Measurements from ENCODE around the gene GTPBP4. TPM values are rescaled to one million over a fixed set of nuclear protein-coding genes. Genes with fewer than 3 reads are reported as not detected.

The GTPBP4 gene
- polyA plus RNA-seq, 2 of the 4 experiments (the other 2 are of a cell fraction), result 67.8 to 104 TPM

DNA sequence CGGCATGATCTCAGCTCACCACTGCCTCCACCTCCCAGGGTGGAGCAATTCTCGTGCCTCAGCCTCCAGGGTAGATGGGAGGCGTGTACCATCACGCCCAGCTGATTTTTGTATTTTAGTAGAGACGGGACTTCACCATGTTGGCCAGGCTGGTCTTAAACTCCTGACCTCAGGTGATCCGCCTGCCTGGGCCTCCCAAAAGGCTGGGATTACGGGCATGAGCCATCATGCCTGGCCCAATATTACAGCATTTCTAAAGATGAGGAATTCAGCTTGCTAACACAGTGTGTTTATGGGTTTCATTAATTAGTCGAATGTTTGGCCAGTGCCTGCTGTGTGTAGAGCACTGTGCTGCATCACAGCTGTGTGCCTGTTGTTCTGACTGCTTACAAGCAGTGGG lies 71.7 kb downstream of the GTPBP4 start:
- ATAC-seq, result no peak
- POLR2A ChIA-PET, result no interaction called here
- 86% methylated on average over 8 of the region's 8 CpGs for WGBS (ENCODE audit: missing lambda C conversion rate)

DNA sequence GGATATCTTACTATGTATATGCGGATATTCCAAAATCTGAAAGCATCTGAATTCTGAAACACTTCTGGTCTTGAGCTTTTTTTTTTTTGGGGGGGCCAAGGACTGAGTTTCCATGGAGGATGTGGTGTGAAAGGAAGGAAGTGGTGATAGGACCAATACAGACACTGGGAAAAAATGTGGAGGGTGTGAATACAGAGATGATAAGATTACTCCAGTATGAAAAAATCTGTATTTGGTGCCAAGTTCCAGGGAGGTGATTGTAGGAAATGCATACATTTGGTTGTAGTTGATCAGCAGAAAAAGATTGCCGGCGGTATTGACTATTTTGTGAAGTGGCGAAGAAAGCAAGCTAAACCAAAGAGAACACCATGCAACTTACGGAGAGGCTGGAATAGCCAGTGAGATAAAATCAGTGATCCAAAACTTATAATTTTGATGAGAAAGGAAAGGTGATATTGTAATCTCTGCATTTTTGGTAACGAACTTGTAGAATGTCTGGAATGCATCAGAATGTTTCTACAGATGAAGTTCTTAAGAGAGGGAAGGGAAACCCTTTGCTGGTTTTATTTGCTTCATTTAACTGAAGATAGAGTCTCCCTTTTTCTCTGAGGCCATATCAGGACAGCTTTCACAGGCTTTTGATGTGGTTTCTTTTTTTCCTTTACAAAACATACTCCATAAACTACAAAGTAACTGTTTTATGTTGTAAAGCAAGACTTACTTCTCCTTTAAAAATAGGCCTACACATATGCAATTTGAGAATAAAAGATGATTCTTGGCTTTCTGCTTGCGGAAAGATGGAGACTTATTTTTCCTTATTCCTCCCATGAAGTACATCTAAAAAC lies 73.9 kb downstream of the GTPBP4 start:
- Histone ChIP-seq H3K27ac (no peak overlapping the region), H3K9me3 (no peaks in the 10 kb centered on the region), H3K4me1 (peaks cover 7% of the 10 kb centered on the region; the same call in 2 of the 3 replicates), H3K4me2 (no peak overlapping the region), H3K4me3 (no peak overlapping the region)
- ChIA-PET POLR2A (no interaction called here), CTCF (interaction anchor here (0.6 to 1.0 kb wide), 2 partner anchors 14 to 712 kb away, joined by 3 to 4 read pairs; no protein-coding TSS in a partner anchor)
- FAIRE-seq (no peak), DNase-seq (ENCODE audit: low read depth in 1 of 2, low spot score in 1 of 2) (no peak), ATAC-seq (no peak)
- 94% methylated on average over 7 of the region's 7 CpGs for WGBS (ENCODE audit: missing lambda C conversion rate)
- TF ChIP-seq ZC3H11A (IDR thresholded peaks at IDR 0.05) (no peak), JUNB (IDR thresholded peaks at IDR 0.05) (no peak), HOXB5 (CRISPR knock-in tag; IDR thresholded peaks at IDR 0.05) (no peak), BHLHE40 (IDR thresholded peaks at IDR 0.05; ENCODE audit: low read depth, low read length) (no peak), TFCP2L1 (CRISPR knock-in tag; IDR thresholded peaks at IDR 0.05) (no peak), RNF2 (IDR thresholded peaks at IDR 0.05; ENCODE audit: borderline replicate concordance, low read depth) (no peak), MAZ (IDR thresholded peaks at IDR 0.05; ENCODE audit: borderline replicate concordance, low read depth, low read length) (no peak), EHMT2 (IDR thresholded peaks at IDR 0.05; ENCODE audit: low read depth) (no peak), RAD21 (conservative IDR thresholded peaks at IDR 0.05 in 1 of 2, IDR thresholded peaks at IDR 0.05 in 1 of 2) (no peak), NFE2L2 (conservative IDR thresholded peaks at IDR 0.05; ENCODE audit: low read length) (no peak), POLR2AphosphoS2 (conservative IDR thresholded peaks at IDR 0.05; ENCODE audit: low read length) (no peak), HOXB13 (CRISPR knock-in tag; IDR thresholded peaks at IDR 0.05; ENCODE audit: low read depth) (no peak), FOSB (CRISPR knock-in tag; IDR thresholded peaks at IDR 0.05) (no peak), CHD2 (IDR thresholded peaks at IDR 0.05; ENCODE audit: low read length, partially characterized antibody) (no peak), ESRRA (IDR thresholded peaks at IDR 0.05; ENCODE audit: borderline replicate concordance, low read length) (no peak), POLR2A (IDR thresholded peaks at IDR 0.05; ENCODE audit: low read length) (no peak)
- TF ChIP-seq, protein P1, sequence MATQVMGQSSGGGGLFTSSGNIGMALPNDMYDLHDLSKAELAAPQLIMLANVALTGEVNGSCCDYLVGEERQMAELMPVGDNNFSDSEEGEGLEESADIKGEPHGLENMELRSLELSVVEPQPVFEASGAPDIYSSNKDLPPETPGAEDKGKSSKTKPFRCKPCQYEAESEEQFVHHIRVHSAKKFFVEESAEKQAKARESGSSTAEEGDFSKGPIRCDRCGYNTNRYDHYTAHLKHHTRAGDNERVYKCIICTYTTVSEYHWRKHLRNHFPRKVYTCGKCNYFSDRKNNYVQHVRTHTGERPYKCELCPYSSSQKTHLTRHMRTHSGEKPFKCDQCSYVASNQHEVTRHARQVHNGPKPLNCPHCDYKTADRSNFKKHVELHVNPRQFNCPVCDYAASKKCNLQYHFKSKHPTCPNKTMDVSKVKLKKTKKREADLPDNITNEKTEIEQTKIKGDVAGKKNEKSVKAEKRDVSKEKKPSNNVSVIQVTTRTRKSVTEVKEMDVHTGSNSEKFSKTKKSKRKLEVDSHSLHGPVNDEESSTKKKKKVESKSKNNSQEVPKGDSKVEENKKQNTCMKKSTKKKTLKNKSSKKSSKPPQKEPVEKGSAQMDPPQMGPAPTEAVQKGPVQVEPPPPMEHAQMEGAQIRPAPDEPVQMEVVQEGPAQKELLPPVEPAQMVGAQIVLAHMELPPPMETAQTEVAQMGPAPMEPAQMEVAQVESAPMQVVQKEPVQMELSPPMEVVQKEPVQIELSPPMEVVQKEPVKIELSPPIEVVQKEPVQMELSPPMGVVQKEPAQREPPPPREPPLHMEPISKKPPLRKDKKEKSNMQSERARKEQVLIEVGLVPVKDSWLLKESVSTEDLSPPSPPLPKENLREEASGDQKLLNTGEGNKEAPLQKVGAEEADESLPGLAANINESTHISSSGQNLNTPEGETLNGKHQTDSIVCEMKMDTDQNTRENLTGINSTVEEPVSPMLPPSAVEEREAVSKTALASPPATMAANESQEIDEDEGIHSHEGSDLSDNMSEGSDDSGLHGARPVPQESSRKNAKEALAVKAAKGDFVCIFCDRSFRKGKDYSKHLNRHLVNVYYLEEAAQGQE (IDR thresholded peaks at IDR 0.05), result no peak
- TF ChIP-seq, protein P2, sequence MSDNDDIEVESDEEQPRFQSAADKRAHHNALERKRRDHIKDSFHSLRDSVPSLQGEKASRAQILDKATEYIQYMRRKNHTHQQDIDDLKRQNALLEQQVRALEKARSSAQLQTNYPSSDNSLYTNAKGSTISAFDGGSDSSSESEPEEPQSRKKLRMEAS (IDR thresholded peaks at IDR 0.05), result no peak
- TF ChIP-seq, protein P3, sequence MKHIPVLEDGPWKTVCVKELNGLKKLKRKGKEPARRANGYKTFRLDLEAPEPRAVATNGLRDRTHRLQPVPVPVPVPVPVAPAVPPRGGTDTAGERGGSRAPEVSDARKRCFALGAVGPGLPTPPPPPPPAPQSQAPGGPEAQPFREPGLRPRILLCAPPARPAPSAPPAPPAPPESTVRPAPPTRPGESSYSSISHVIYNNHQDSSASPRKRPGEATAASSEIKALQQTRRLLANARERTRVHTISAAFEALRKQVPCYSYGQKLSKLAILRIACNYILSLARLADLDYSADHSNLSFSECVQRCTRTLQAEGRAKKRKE (CRISPR knock-in tag; IDR thresholded peaks at IDR 0.05; ENCODE audit: low read depth), result no peak

More for the DNA sequence above, 71.7 kb downstream of the GTPBP4 start:
- Histone ChIP-seq H3K4me1 (peaks cover 12% of the 10 kb centered on the region), H3K9me3 (no peaks in the 10 kb centered on the region), H3K4me2 (no peak overlapping the region), H3K4me3 (no peak overlapping the region), H3K27ac (no peak overlapping the region)
- DNase-seq (ENCODE audit: low read depth in 1 of 2, low spot score in 1 of 2), result no peak
- FAIRE-seq, result no peak
- CTCF ChIA-PET, result no interaction called here
- TF ChIP-seq MYC (IDR thresholded peaks at IDR 0.05; ENCODE audit: borderline replicate concordance, low read length), result no peak
- no peak for TF ChIP-seq ESRRA (IDR thresholded peaks at IDR 0.05; ENCODE audit: borderline replicate concordance, low read length)
- TF ChIP-seq, protein P3 (CRISPR knock-in tag; IDR thresholded peaks at IDR 0.05; ENCODE audit: low read depth), result no peak
- TF ChIP-seq, protein P4, sequence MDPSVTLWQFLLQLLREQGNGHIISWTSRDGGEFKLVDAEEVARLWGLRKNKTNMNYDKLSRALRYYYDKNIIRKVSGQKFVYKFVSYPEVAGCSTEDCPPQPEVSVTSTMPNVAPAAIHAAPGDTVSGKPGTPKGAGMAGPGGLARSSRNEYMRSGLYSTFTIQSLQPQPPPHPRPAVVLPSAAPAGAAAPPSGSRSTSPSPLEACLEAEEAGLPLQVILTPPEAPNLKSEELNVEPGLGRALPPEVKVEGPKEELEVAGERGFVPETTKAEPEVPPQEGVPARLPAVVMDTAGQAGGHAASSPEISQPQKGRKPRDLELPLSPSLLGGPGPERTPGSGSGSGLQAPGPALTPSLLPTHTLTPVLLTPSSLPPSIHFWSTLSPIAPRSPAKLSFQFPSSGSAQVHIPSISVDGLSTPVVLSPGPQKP (IDR thresholded peaks at IDR 0.05; ENCODE audit: low read depth, low read length), result no peak
